CD4-positive, alpha-beta T cell treated with Interleukin-4 for 4 hours (primary cell): ENCODE data around the gene ZDHHC8.

Experiments
- DNase-seq: peaks from one replicate; pipeline ENCODE4 v3.0.0-alpha.2; 2020

ZDHHC8 gene, protein sequence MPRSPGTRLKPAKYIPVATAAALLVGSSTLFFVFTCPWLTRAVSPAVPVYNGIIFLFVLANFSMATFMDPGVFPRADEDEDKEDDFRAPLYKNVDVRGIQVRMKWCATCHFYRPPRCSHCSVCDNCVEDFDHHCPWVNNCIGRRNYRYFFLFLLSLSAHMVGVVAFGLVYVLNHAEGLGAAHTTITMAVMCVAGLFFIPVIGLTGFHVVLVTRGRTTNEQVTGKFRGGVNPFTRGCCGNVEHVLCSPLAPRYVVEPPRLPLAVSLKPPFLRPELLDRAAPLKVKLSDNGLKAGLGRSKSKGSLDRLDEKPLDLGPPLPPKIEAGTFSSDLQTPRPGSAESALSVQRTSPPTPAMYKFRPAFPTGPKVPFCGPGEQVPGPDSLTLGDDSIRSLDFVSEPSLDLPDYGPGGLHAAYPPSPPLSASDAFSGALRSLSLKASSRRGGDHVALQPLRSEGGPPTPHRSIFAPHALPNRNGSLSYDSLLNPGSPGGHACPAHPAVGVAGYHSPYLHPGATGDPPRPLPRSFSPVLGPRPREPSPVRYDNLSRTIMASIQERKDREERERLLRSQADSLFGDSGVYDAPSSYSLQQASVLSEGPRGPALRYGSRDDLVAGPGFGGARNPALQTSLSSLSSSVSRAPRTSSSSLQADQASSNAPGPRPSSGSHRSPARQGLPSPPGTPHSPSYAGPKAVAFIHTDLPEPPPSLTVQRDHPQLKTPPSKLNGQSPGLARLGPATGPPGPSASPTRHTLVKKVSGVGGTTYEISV

DNA sequence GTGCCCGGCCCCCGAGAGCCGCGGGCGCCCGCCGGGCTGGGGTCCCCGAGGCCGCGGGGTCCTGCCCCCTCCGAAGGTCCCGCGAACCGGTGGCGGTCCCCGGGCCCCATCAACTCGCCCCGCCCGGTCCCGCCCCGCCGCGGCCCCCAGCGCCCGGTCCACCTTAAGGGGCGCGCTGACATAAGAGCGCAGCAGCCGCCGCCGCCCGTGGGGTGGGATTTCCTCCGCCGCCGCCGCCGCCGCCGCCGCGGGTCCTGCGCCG lies at the start of gene ZDHHC8:
Gene ZDHHC8 (plus strand): TSS at position 208 of the 262 bp plus-strand sequence. CDS start 144 bp downstream, outside the sequence.
- DNase-seq, result no peak

DNA sequence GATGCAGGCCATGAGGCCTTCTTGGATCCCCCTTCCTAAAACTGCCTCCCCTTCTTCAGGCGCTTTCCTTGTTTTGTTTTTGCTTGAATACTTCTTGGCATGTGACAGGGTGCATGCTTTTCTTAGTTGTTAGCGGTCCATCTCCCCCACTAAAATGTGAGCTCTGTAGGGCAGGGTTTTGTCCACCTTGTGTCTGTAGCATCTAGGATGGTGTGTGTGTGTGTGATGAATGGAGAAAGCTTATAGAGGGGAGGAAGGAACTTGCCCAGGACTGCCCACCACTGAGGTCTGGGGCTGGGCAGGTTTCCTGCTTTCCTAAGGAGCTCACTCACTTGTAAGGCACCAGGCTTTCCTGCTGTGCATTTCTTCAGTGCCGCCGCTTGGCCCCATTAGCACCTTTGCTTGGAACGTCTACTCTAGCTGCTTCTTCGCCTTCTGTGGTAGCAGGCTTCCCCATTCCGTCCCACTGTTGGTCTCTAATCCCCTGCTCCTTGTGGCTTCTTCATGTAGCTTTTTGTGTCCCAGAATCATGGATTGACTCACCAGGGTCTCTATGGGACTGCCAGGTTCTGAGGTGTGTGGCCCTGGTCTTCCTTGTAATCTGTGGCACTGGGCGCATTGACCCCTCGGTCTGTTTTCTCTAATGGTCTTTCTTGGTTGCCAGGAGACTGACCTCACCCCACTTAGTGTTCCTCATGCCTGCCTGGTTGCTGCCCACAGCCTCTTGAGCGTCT lies 48.3 kb upstream of the ZDHHC8 start:
- no peak for DNase-seq

- DNase-seq, result no peak
Observed at GRCh38 chr22:20083891-20084546, 47.6 kb upstream of the ZDHHC8 start.

- no peak for DNase-seq
Observed at GRCh38 chr22:20084547-20085413, 46.8 kb upstream of the ZDHHC8 start.

DNA sequence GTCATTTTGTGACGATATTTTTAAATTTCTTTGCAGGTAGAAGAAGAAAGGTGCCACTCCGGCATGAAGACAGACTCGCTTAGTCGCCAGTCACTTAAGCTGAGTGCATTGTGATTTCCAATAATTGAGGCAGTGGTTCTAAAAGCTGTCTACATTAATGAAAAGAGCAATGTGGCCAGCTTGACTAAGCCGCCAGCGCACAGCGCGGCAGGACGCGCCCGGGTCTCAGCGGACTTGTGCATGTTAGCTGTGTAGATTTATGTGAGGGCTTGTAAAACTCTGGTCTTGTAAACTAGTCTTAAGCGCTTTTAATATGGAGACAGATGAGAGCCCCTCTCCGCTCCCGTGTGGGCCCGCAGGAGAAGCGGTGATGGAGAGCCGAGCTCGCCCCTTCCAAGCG lies 46.0 kb upstream of the ZDHHC8 start:
- no peak for DNase-seq

GRCh38 chr22:20086101-20086599 lies 45.5 kb upstream of the ZDHHC8 start:
- DNase-seq, result no peak

- no peak for DNase-seq
Observed at GRCh38 chr22:20086763-20087162, 44.8 kb upstream of the ZDHHC8 start.

- no peak for DNase-seq
Observed at GRCh38 chr22:20087319-20088262, 44.0 kb upstream of the ZDHHC8 start.

- no peak for DNase-seq
Observed at GRCh38 chr22:20088263-20088648, 43.3 kb upstream of the ZDHHC8 start.

DNA sequence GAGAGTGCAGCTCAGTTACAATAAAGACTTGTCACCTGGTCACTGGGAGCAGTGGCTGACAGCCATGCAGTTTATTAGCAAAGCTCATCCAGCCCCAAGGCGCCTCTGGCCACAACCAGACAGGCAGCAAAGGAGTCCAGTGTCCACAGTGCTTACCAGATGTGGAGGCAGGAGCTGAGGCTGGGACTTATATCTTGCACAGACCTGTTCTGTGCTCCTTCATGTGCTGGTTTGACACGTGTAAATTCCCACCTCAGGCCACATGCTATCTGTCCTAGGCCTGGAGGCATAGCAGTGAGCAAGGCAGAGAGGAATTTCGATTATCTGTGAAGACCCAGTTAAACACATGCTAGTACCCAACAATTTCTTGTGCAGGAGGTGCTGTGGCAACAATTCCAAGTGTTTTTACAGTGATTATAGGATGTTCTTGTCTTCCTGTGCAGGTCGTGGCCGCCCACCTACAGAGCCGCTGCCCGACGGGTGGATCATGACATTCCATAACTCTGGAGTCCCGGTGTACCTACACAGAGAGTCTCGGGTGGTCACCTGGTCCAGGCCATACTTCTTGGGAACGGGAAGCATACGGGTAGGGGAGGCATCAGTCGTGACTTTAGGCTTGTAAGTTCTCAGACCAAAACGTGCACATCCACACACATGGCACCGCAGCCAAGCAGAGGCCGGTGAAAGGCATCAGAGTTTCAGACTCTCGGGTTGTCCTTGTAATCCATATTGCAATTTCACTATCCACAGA lies 42.2 kb upstream of the ZDHHC8 start:
- no peak for DNase-seq

DNA sequence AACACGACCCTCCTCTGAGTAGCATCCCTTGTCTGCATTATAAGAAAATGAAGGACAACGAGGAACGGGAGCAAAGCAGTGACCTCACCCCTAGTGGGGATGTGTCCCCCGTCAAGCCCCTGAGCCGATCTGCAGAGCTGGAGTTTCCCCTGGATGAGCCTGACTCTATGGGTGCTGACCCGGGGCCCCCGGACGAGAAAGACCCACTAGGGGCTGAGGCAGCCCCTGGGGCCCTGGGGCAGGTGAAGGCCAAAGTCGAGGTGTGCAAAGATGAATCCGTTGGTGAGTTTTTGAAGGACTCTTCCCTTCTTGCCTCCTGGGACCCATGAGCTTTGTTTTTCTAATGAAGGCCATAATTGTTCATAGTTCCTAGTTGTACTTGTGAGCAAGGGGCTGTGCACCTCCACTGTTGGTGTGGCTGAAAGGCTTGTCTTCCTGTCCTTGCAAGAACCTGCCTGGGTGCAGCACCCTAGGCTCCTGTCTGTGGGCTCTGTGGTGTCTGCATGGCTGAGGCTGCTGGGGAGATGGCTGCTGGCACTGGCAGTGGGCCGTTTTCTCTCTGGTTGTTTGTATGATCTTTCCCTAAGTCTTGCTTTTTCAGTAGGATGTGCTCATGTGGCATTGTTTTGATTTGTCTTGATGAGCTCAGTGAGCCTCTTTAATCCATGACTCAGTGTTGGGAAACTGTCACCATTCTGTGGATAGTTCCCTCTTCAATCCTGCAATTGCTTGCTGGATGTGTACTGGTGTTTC lies 41.5 kb upstream of the ZDHHC8 start:
- no peak for DNase-seq

- no peak for DNase-seq
Observed at GRCh38 chr22:20090730-20091240, 40.8 kb upstream of the ZDHHC8 start.

DNA sequence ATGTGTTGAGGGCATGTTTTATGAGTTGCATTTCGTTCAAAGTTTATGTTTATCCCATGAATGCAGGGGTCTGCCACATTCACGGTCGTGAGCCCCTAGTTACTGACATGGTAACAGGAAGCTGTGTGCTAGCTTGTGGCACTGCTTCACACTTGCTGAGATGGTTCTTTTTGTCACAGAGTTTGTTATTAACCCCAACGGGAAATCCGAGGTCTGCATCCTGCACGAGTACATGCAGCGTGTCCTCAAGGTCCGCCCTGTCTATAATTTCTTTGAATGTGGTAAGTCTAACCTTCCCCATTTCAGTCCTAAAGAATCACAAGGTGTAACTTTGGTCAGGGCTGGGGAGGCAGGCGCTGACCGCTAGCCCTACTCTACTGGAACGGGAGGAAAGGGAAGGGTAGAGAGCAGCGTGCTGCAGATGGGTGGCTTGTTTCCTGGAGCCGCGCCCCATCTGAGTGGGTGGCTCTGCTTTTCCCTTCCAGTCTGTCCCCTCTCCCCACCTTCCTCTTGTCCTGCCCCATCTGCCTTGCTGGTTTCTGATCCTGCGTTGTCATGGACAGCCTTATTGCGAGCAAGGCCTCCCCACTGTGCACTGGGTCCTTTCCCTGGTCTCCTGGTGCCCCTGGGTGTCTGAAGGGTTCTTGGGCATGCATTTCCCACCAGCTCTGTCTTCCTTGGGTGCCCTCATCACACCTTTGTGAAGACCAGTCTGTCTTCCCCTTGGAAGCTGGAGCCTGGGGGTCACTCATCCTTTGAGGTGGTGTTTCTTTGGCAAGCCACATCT lies 39.7 kb upstream of the ZDHHC8 start:
- peak; percentile 47 for DNase-seq

GRCh38 chr22:20092477-20092854 lies 39.1 kb upstream of the ZDHHC8 start:
- DNase-seq, result no peak

- no peak for DNase-seq
Observed at GRCh38 chr22:20093418-20094196, 38.0 kb upstream of the ZDHHC8 start.

DNA sequence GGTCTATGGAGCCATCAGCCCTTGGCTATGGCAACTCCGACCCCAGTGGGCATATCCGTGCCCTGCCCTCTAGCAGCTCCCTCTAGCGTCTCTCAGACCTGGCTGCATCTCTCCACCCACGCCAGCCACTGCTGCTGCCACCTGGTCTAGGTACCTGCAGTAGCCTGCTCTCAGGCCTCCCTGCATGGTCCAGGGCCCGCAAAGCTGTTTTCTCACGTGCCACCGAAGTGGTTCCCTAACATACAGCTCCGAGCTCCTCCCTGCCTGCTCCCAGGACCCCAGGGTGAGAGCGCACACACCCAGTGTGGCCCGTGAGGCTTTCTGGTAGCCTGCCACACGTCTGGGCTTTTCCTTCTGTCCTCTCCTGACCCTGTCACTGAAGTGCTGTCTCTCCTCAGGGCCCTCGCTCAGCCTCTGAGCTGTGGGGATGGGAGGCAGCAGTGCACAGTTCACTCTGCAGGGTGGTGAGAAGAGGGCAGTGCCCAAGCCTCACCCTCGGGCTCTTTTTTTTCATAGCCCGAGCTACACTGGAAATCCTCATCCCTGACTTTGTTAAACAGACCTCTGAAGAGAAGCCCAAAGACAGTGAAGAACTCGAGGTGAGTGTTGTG lies 37.3 kb upstream of the ZDHHC8 start:
- no peak for DNase-seq

DNA sequence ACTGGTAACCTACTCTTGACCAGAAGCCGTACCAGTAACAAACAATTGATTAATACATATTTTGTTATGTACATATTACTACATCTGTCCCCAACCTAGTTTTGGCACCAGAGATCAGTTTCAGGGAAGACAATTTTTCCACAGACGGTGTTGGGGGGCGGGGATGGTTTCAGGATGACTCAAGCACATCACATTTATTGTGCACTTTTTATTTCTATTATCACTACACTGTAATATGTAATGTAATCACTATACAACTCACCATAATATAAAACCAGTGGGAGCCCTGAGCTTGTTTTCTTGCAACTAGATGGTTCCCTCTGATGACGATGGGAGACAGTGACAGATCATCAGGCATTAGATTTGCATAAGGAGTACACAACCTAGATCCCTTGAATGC lies 36.1 kb upstream of the ZDHHC8 start:
- no peak for DNase-seq
